Stimulated activated CD4-positive, alpha-beta T cell treated with anti-CD3 and anti-CD28 coated beads, Interleukin-2, amount 100 ng/mL, for 4 hours (primary cell): ENCODE data around the gene ABTB1.
"Not testable (repeated sequence)": the region's sequence is repeated elsewhere in the genome, so short reads cannot be mapped to it uniquely, and the experiment has no call there.

Experiments used
- DNase-seq: peaks from one replicate; pipeline ENCODE4 v3.0.0-alpha.2; 2020; ENCODE audit warnings: low read depth

The ABTB1 gene

GRCh38 chr3:127688416-127689265, 15.9 kb downstream of the ABTB1 start:
- no peak for DNase-seq

- no peak for DNase-seq
Observed at GRCh38 chr3:127689266-127689860, 16.6 kb downstream of the ABTB1 start.

GRCh38 chr3:127690106-127690505, 17.4 kb downstream of the ABTB1 start:
- DNase-seq, result no peak

GRCh38 chr3:127690823-127691452, 18.2 kb downstream of the ABTB1 start:
- no peak for DNase-seq

GRCh38 chr3:127691489-127691888, 18.7 kb downstream of the ABTB1 start:
- DNase-seq, result no peak

- no peak for DNase-seq
Observed at GRCh38 chr3:127691974-127692373, 19.2 kb downstream of the ABTB1 start.

GRCh38 chr3:127692501-127693335, 20.0 kb downstream of the ABTB1 start:
- no peak for DNase-seq

GRCh38 chr3:127693336-127693843, 20.6 kb downstream of the ABTB1 start:
- no peak for DNase-seq

- DNase-seq, result peak; percentile 28
Observed at GRCh38 chr3:127694467-127695215, 21.9 kb downstream of the ABTB1 start.

GRCh38 chr3:127697551-127698240, 24.9 kb downstream of the ABTB1 start:
- DNase-seq, result no peak

GRCh38 chr3:127698286-127698685, 25.5 kb downstream of the ABTB1 start:
- DNase-seq, result no peak

GRCh38 chr3:127698691-127699415, 26.1 kb downstream of the ABTB1 start:
- no peak for DNase-seq

- no peak for DNase-seq
Observed at GRCh38 chr3:127699416-127700300, 26.9 kb downstream of the ABTB1 start.

- no peak for DNase-seq
Observed at GRCh38 chr3:127700406-127700805, 27.7 kb downstream of the ABTB1 start.

- DNase-seq, result no peak
Observed at GRCh38 chr3:127701280-127701911, 28.6 kb downstream of the ABTB1 start.

GRCh38 chr3:127702151-127702578, 29.4 kb downstream of the ABTB1 start:
- DNase-seq, result no peak

GRCh38 chr3:127704840-127705239, 32.1 kb downstream of the ABTB1 start:
- not testable (repeated sequence) for DNase-seq

- DNase-seq, result no peak
Observed at GRCh38 chr3:127706312-127706711, 33.6 kb downstream of the ABTB1 start.
